ENCODE data around the gene CISD3. TPM values are rescaled to one million over a fixed set of nuclear protein-coding genes. Genes with fewer than 3 reads are reported as not detected.

Gene CISD3
- polyA plus RNA-seq, 1 experiment: 17.1 TPM

GRCh38 chr17:38716368-38717005, 13.7 kb upstream of the CISD3 start:
- peaks cover 42% of the 10 kb centered on the region for H3K36me3 ChIP-seq (ENCODE audit: control insufficient read depth, insufficient read depth, low read length)
- no peak for TF ChIP-seq CTCF (IDR thresholded peaks at IDR 0.05; ENCODE audit: insufficient read depth, low read depth, low read length)
- H3K27me3 ChIP-seq (ENCODE audit: control insufficient read depth, insufficient read depth, low read length): no peaks in the 10 kb centered on the region
- H3K4me3 ChIP-seq (ENCODE audit: low read depth, low read length): no peak overlapping the region
- POLR2A ChIA-PET: no interaction called here
- CTCF ChIA-PET: interaction anchor here (1.2 to 5.3 kb wide), 3 partner anchors 10 to 19 kb away, joined by 4 to 22 read pairs (median 8); no protein-coding TSS in a partner anchor
- no peak for DNase-seq (ENCODE audit: low read depth)

DNA sequence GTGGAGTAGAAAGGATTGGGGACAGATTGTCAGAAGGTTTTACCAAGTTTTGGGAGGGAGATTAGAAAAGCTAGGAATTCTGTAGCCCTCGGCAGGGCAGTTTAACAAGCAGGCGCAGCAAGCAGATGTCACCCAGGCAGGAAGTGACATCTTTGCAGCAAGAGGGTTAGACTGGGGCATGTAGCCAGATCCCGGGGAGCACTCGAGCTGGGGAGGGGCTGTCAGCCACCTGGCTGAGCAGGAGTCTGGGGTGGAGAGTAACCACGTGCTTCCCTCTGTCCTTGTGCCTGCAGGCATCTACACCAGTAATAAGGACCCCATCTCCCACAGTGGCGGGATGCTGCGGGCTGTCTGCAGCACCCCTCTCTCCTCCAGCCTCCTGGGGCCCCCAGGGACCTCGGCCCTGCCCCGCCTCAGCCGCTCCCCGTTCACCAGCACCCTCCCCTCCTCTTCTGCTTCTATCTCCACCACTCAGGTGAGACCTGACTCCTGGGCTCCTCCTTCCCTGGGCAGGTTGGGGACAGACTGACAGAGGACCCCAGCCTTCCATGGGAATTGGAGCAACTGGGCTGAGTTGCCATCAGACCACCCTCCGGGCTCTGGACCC, 12.9 kb upstream of the CISD3 start:
- CTCF ChIA-PET: interaction anchor here (5.3 kb wide), 1 partner anchor 11 kb away, joined by 22 read pairs; no protein-coding TSS in a partner anchor

GRCh38 chr17:38719289-38719942, 10.7 kb upstream of the CISD3 start:
- Histone ChIP-seq H3K36me3 (ENCODE audit: control insufficient read depth, insufficient read depth, low read length) (peaks cover 38% of the 10 kb centered on the region), H3K4me3 (ENCODE audit: low read depth, low read length) (no peak overlapping the region), H3K27me3 (ENCODE audit: control insufficient read depth, insufficient read depth, low read length) (no peaks in the 10 kb centered on the region)
- no peak for TF ChIP-seq CTCF (IDR thresholded peaks at IDR 0.05; ENCODE audit: insufficient read depth, low read depth, low read length)
- ChIA-PET POLR2A (no interaction called here), CTCF (interaction anchor here (1.1 to 5.3 kb wide), 4 partner anchors 9 to 43 kb away, joined by 3 to 22 read pairs (median 6); partner anchors contain the start of gene CISD3)
- no peak for DNase-seq (ENCODE audit: low read depth)

More for the DNA sequence above, 12.9 kb upstream of the CISD3 start:
- H3K36me3 ChIP-seq (ENCODE audit: control insufficient read depth, insufficient read depth, low read length): peaks cover 41% of the 10 kb centered on the region
- no peak for DNase-seq (ENCODE audit: low read depth)
- H3K4me3 ChIP-seq (ENCODE audit: low read depth, low read length): no peak overlapping the region
- POLR2A ChIA-PET: no interaction called here
- no peak for TF ChIP-seq CTCF (IDR thresholded peaks at IDR 0.05; ENCODE audit: insufficient read depth, low read depth, low read length)
- H3K27me3 ChIP-seq (ENCODE audit: control insufficient read depth, insufficient read depth, low read length): no peaks in the 10 kb centered on the region

DNA sequence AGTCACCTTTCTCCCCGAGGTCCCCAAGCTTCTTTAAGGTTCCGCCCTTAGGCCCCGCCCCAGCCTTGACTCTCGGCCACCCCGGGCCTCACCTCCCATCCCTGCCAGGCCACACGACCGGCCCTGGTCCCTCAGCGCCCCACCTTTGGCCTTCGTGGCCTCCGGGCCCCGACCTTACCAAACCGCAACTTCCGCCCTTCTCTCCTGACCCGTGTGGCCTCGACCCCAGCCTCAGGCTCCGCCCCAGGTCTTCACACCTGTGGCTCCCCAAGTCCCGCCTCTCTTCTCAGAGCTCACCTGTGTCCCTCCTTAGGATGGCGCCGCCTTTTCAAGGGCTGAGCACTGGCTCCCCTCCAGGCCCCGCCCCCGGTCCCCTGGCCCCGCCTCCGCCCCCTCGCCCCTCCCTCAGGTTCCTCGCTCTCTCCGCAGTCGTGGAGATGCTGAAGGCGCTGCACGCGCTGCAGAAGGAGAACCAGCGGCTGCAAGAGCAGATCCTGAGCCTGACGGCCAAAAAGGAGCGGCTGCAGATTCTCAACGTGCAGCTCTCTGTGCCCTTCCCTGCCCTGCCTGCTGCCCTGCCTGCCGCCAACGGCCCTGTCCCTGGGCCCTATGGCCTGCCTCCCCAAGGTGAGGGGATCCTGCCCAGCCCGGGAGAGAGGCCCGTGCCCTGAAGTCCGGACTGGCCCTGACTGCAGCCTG, 10.0 kb upstream of the CISD3 start:
- no peak overlapping the region for H3K4me3 ChIP-seq (ENCODE audit: low read depth, low read length)
- DNase-seq (ENCODE audit: low read depth): no peak
- no peak for TF ChIP-seq CTCF (IDR thresholded peaks at IDR 0.05; ENCODE audit: insufficient read depth, low read depth, low read length)
- H3K27me3 ChIP-seq (ENCODE audit: control insufficient read depth, insufficient read depth, low read length): no peaks in the 10 kb centered on the region
- ChIA-PET POLR2A (no interaction called here), CTCF (interaction anchor here (5.3 kb wide), 1 partner anchor 8 kb away, joined by 22 read pairs; no protein-coding TSS in a partner anchor)
- peaks cover 40% of the 10 kb centered on the region for H3K36me3 ChIP-seq (ENCODE audit: control insufficient read depth, insufficient read depth, low read length)

- ChIA-PET CTCF (no interaction called here), POLR2A (no interaction called here)
- Histone ChIP-seq H3K4me3 (ENCODE audit: low read depth, low read length) (no peak overlapping the region), H3K27me3 (ENCODE audit: control insufficient read depth, insufficient read depth, low read length) (no peaks in the 10 kb centered on the region), H3K36me3 (ENCODE audit: control insufficient read depth, insufficient read depth, low read length) (peaks cover 35% of the 10 kb centered on the region)
- TF ChIP-seq CTCF (IDR thresholded peaks at IDR 0.05; ENCODE audit: insufficient read depth, low read depth, low read length): no peak
- no peak for DNase-seq (ENCODE audit: low read depth)
Measured at GRCh38 chr17:38720941-38721340, 9.2 kb upstream of the CISD3 start.

All from BJ (cell line).